HEK293 (cell line): ENCODE data around the gene GABRA5.

ENCODE experiments used
- CTCF ChIA-PET: fragments of 350-600 bp; formaldehyde crosslinking; extraction: SDS; loops from one replicate; lab custom pipeline; 2021; ENCODE audit warnings: antibody characterized with exemption; lab: Yijun Ruan, JAX
- POLR2A ChIA-PET: fragments of 300-600 bp; formaldehyde crosslinking; extraction: SDS; loops from one replicate; lab custom pipeline; 2020; ENCODE audit warnings: antibody characterized with exemption, inconsistent platforms; lab: Yijun Ruan, JAX
- H3K27ac ChIP-seq: fragments of 200-500 bp; sonication (Bioruptor generic); 2 replicates; pipeline ENCODE4 v1.5.1; 2014; ENCODE audit warnings: low read depth, low read length, control low read depth, inconsistent platforms; ENCODE audit errors: extremely low read depth
- H3K36me3 ChIP-seq, 2 experiments: fragments of 200-500 bp in 1 of 2; sonication (Bioruptor generic) in 1 of 2; 1 replicate in 1 of 2; 2 replicates in 1 of 2; pipeline ENCODE4 v1.5.1; 2014 to 2017; ENCODE audit warnings: inconsistent platforms in 2 of 2, low read length in 2 of 2; ENCODE audit not compliant: control insufficient read depth in 2 of 2, insufficient read depth in 1 of 2
- H3K4me1 ChIP-seq: fragments of 200-500 bp; sonication (Bioruptor generic); 2 replicates; pipeline ENCODE4 v1.5.1; 2014; ENCODE audit warnings: mild to moderate bottlenecking, low read length, inconsistent platforms; ENCODE audit not compliant: control insufficient read depth, insufficient read depth
- H3K4me3 ChIP-seq: 2 replicates; pipeline ENCODE4 v1.5.1; 2011; ENCODE audit warnings: low read depth, mild to moderate bottlenecking, control low read depth, low read length, moderate library complexity
- H3K9me3 ChIP-seq: fragments of 200-500 bp; sonication (Bioruptor generic); 2 replicates; pipeline ENCODE4 v1.5.1; 2014; ENCODE audit warnings: low read depth, low read length, inconsistent platforms; ENCODE audit not compliant: control insufficient read depth, insufficient read depth
- ATF2 ChIP-seq: fragments of 450-650 bp; formaldehyde crosslinking; IDR thresholded peaks from 2 replicates; pipeline ENCODE4 v1.5.1; 2016; ENCODE audit warnings: missing biosample characterization, missing genetic modification characterization, low read depth
- BCL11A ChIP-seq: fragments of 450-650 bp; formaldehyde crosslinking; IDR thresholded peaks from 2 replicates; pipeline ENCODE4 v1.5.1; 2016; ENCODE audit warnings: low read depth, missing biosample characterization, missing genetic modification characterization
- FEZF1 ChIP-seq: fragments of 450-650 bp; formaldehyde crosslinking; IDR thresholded peaks from 2 replicates; pipeline ENCODE4 v1.5.1; 2016; ENCODE audit warnings: missing biosample characterization, missing genetic modification characterization
- GLI2 ChIP-seq: fragments of 450-650 bp; formaldehyde crosslinking; IDR thresholded peaks from 2 replicates; pipeline ENCODE4; 2017; ENCODE audit warnings: missing biosample characterization, missing genetic modification characterization, low read depth, borderline replicate concordance
- GLI4 ChIP-seq: fragments of 450-650 bp; formaldehyde crosslinking; IDR thresholded peaks from 2 replicates; pipeline ENCODE4 v1.5.1; 2016; ENCODE audit warnings: missing biosample characterization, missing genetic modification characterization
- HOXA7 ChIP-seq: sonication (generic); formaldehyde crosslinking; IDR thresholded peaks from 2 replicates; pipeline ENCODE4 v1.8.1; 2022; ENCODE audit warnings: missing genetic modification reagents, borderline replicate concordance
- HOXD13 ChIP-seq: sonication (generic); formaldehyde crosslinking; IDR thresholded peaks from 2 replicates; pipeline ENCODE4 v1.8.0; 2022; ENCODE audit warnings: missing genetic modification reagents, borderline replicate concordance
- KLF10 ChIP-seq: fragments of 450-650 bp; IDR thresholded peaks from 2 replicates; pipeline ENCODE4 v1.5.1; 2018; ENCODE audit warnings: missing biosample characterization, mild to moderate bottlenecking, missing genetic modification characterization
- KLF16 ChIP-seq: fragments of 450-650 bp; formaldehyde crosslinking; IDR thresholded peaks from 2 replicates; pipeline ENCODE4 v1.5.1; 2017; ENCODE audit warnings: missing biosample characterization, missing genetic modification characterization
- ZBTB44 ChIP-seq: fragments of 450-650 bp; IDR thresholded peaks from 2 replicates; pipeline ENCODE4 v1.5.1; 2018; ENCODE audit warnings: missing biosample characterization, mild to moderate bottlenecking, missing genetic modification characterization
- ZFP3 ChIP-seq: fragments of 450-650 bp; formaldehyde crosslinking; IDR thresholded peaks from 2 replicates; pipeline ENCODE4 v1.5.1; 2016; ENCODE audit warnings: low read depth, missing biosample characterization, missing genetic modification characterization
- ZFP69B ChIP-seq: fragments of 450-650 bp; formaldehyde crosslinking; IDR thresholded peaks from 2 replicates; pipeline ENCODE4 v1.5.1; 2016; ENCODE audit warnings: missing biosample characterization, missing genetic modification characterization
- ZNF112 ChIP-seq: fragments of 450-650 bp; formaldehyde crosslinking; IDR thresholded peaks from 2 replicates; pipeline ENCODE4 v1.5.0; 2017; ENCODE audit warnings: missing biosample characterization, missing genetic modification characterization
- ZNF133 ChIP-seq: fragments of 450-650 bp; formaldehyde crosslinking; IDR thresholded peaks from 2 replicates; pipeline ENCODE4 v1.5.1; 2016; ENCODE audit warnings: missing biosample characterization, missing genetic modification characterization
- ZNF155 ChIP-seq: fragments of 450-650 bp; formaldehyde crosslinking; IDR thresholded peaks from 2 replicates; pipeline ENCODE4 v1.5.1; 2016; ENCODE audit warnings: missing biosample characterization, missing genetic modification characterization
- ZNF175 ChIP-seq: fragments of 450-650 bp; formaldehyde crosslinking; IDR thresholded peaks from 2 replicates; pipeline ENCODE4 v1.5.1; 2016; ENCODE audit warnings: missing biosample characterization, missing genetic modification characterization
- ZNF19 ChIP-seq: fragments of 450-650 bp; formaldehyde crosslinking; IDR thresholded peaks from 2 replicates; pipeline ENCODE4; 2016; ENCODE audit warnings: missing biosample characterization, missing genetic modification characterization, low read depth
- ZNF2 ChIP-seq: fragments of 450-650 bp; formaldehyde crosslinking; IDR thresholded peaks from 2 replicates; pipeline ENCODE4 v1.5.1; 2016; ENCODE audit warnings: missing biosample characterization, missing genetic modification characterization
- ZNF404 ChIP-seq: fragments of 450-650 bp; formaldehyde crosslinking; IDR thresholded peaks from 2 replicates; pipeline ENCODE4 v1.5.1; 2017; ENCODE audit warnings: missing biosample characterization, missing genetic modification characterization
- ZNF529 ChIP-seq: fragments of 450-650 bp; formaldehyde crosslinking; IDR thresholded peaks from 2 replicates; pipeline ENCODE4 v1.5.1; 2017; ENCODE audit warnings: missing genetic modification characterization, missing biosample characterization; ENCODE audit not compliant: insufficient replicate concordance
- ZNF548 ChIP-seq: fragments of 450-650 bp; formaldehyde crosslinking; IDR thresholded peaks from 2 replicates; pipeline ENCODE4 v1.5.1; 2016; ENCODE audit warnings: missing biosample characterization, missing genetic modification characterization
- ZNF558 ChIP-seq: fragments of 450-650 bp; formaldehyde crosslinking; IDR thresholded peaks from 2 replicates; pipeline ENCODE4 v1.5.1; 2016; ENCODE audit warnings: missing biosample characterization, missing genetic modification characterization
- ZNF571 ChIP-seq: fragments of 450-650 bp; formaldehyde crosslinking; IDR thresholded peaks from 2 replicates; pipeline ENCODE4 v1.5.0; 2017; ENCODE audit warnings: missing biosample characterization, missing genetic modification characterization
- ZNF585B ChIP-seq: fragments of 450-650 bp; formaldehyde crosslinking; IDR thresholded peaks from 2 replicates; pipeline ENCODE4 v1.5.1; 2016; ENCODE audit warnings: missing biosample characterization, missing genetic modification characterization
- ZNF600 ChIP-seq: fragments of 450-650 bp; formaldehyde crosslinking; IDR thresholded peaks from 2 replicates; pipeline ENCODE4 v1.5.1; 2016; ENCODE audit warnings: missing biosample characterization, missing genetic modification characterization
- ZNF610 ChIP-seq: fragments of 450-650 bp; formaldehyde crosslinking; IDR thresholded peaks from 2 replicates; pipeline ENCODE4 v1.5.1; 2016; ENCODE audit warnings: missing biosample characterization, missing genetic modification characterization, borderline replicate concordance
- ZNF624 ChIP-seq: fragments of 450-650 bp; formaldehyde crosslinking; IDR thresholded peaks from 2 replicates; pipeline ENCODE4 v1.5.1; 2017; ENCODE audit warnings: missing biosample characterization, missing genetic modification characterization
- ZNF654 ChIP-seq: fragments of 450-650 bp; formaldehyde crosslinking; IDR thresholded peaks from 2 replicates; pipeline ENCODE4 v1.5.1; 2016; ENCODE audit warnings: low read depth, missing biosample characterization, missing genetic modification characterization
- ZNF747 ChIP-seq: fragments of 450-650 bp; formaldehyde crosslinking; IDR thresholded peaks from 2 replicates; pipeline ENCODE4 v1.5.1; 2016; ENCODE audit warnings: missing biosample characterization, missing genetic modification characterization
- ZNF777 ChIP-seq: fragments of 450-650 bp; formaldehyde crosslinking; IDR thresholded peaks from 2 replicates; pipeline ENCODE4 v1.5.1; 2017; ENCODE audit warnings: missing biosample characterization, missing genetic modification characterization, borderline replicate concordance
- ZNF837 ChIP-seq: fragments of 450-650 bp; formaldehyde crosslinking; IDR thresholded peaks from 2 replicates; pipeline ENCODE4 v1.5.1; 2016; ENCODE audit warnings: missing biosample characterization, missing genetic modification characterization
- ZSCAN23 ChIP-seq: fragments of 450-650 bp; formaldehyde crosslinking; IDR thresholded peaks from 2 replicates; pipeline ENCODE4 v1.5.1; 2016; ENCODE audit warnings: missing biosample characterization, missing genetic modification characterization

The GABRA5 gene

GRCh38 chr15:26873846-26874245 is 7.0 kb downstream of the GABRA5 start (continued):
- TF ChIP-seq ZFP3 (tag by site-specific recombination) (no peak), FEZF1 (tag by site-specific recombination) (no peak), ZNF548 (no peak)

GRCh38 chr15:26874774-26875475 is 8.1 kb downstream of the GABRA5 start:
- TF ChIP-seq ZBTB44 (tag by site-specific recombination) (no peak), KLF10 (no peak), ZFP3 (tag by site-specific recombination) (no peak), KLF16 (tag by site-specific recombination) (no peak), ZNF571 (no peak), ZNF404 (no peak), ZNF2 (tag by site-specific recombination) (no peak), ZFP69B (tag by site-specific recombination) (no peak), GLI2 (no peak)
- TF ChIP-seq, all 188 proteins: peak for 0
- POLR2A ChIA-PET = no interaction called here
- H3K4me3 ChIP-seq = no peak overlapping the region
- no peak overlapping the region for H3K27ac ChIP-seq
- CTCF ChIA-PET = interaction anchor here (1.0 kb wide), 1 partner anchor 10 kb away, joined by 4 read pairs; no protein-coding TSS in a partner anchor
- no peaks in the 10 kb centered on the region for H3K9me3 ChIP-seq
- no peaks in the 10 kb centered on the region for H3K36me3 ChIP-seq
- H3K4me1 ChIP-seq = no peaks in the 10 kb centered on the region

- Histone ChIP-seq H3K27ac (no peak overlapping the region), H3K36me3 (no peaks in the 10 kb centered on the region), H3K4me3 (no peak overlapping the region), H3K4me1 (no peaks in the 10 kb centered on the region), H3K9me3 (no peaks in the 10 kb centered on the region)
- CTCF ChIA-PET = no interaction called here
- POLR2A ChIA-PET = no interaction called here
- TF ChIP-seq ZNF19 (tag by site-specific recombination) (no peak), ZNF747 (no peak), ZNF600 (tag by site-specific recombination) (no peak), ZSCAN23 (tag by site-specific recombination) (no peak), HOXD13 (CRISPR knock-in tag) (no peak), ZNF654 (tag by site-specific recombination) (no peak), HOXA7 (CRISPR knock-in tag) (no peak), ZNF155 (tag by site-specific recombination) (no peak), ZNF112 (no peak), ZNF175 (tag by site-specific recombination) (no peak)
These were observed 8.6 kb downstream of the GABRA5 start for GRCh38 chr15:26875476-26875850.

GRCh38 chr15:26877831-26878230 is 11.0 kb downstream of the GABRA5 start:
- CTCF ChIA-PET = no interaction called here
- H3K9me3 ChIP-seq = no peaks in the 10 kb centered on the region
- no peak overlapping the region for H3K27ac ChIP-seq
- POLR2A ChIA-PET = no interaction called here
- no peaks in the 10 kb centered on the region for H3K4me1 ChIP-seq
- no peaks in the 10 kb centered on the region for H3K36me3 ChIP-seq
- H3K4me3 ChIP-seq = no peak overlapping the region
- TF ChIP-seq ZNF777 (tag by site-specific recombination) (no peak), ZNF585B (tag by site-specific recombination) (no peak), ATF2 (tag by site-specific recombination) (no peak), ZNF837 (tag by site-specific recombination) (no peak), BCL11A (tag by site-specific recombination) (no peak), ZNF558 (tag by site-specific recombination) (no peak), ZNF529 (tag by site-specific recombination) (no peak), KLF10 (no peak), GLI4 (no peak), ZNF624 (tag by site-specific recombination) (no peak), ZNF133 (tag by site-specific recombination) (no peak), ZSCAN23 (tag by site-specific recombination) (no peak), FEZF1 (tag by site-specific recombination) (no peak), ZNF610 (tag by site-specific recombination) (no peak)
